ENCODE measurements around the gene EXT2. TPM values are rescaled to one million over a fixed set of nuclear protein-coding genes. Genes with fewer than 3 reads are reported as not detected.

Gene EXT2
- total RNA-seq, 1 donor from 2014 or later: 24.5 TPM

DNA sequence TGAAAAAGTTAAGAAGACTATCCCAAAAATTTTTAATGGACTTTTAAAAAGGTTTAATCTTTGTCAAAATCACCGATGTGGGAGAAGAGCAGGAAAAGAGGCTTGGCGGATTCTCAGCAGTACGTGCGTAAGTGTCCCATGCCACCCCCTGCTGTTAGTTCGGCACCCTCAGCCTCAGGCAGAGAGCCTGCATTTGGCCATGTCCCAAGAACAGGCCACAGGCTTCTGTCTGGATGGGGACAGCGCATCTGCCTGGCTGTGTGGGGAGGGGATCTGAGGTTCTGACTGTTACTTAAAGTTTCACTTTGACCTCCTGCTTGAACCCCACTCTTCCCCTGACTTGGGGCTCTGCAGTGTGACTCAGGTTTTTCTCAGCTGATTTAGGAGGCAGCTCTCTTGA is 35.3 kb downstream of the EXT2 start:
- Histone ChIP-seq H3K4me3 (no peak overlapping the region), H3K27ac (replicated peaks) (no peak overlapping the region), H3K36me3 (peaks cover 74% of the 10 kb centered on the region), H3K27me3 (ENCODE audit: low read depth) (no peaks in the 10 kb centered on the region), H3K4me1 (peaks cover 12% of the 10 kb centered on the region), H3K9me3 (replicated peaks) (no peaks in the 10 kb centered on the region)
- intact Hi-C loops (cut with micrococcal nuclease): loop anchor here (5.0 to 10.0 kb wide), 2 partner anchors 157 to 404 kb away; no protein-coding TSS in a partner anchor
- TF ChIP-seq, protein P1, sequence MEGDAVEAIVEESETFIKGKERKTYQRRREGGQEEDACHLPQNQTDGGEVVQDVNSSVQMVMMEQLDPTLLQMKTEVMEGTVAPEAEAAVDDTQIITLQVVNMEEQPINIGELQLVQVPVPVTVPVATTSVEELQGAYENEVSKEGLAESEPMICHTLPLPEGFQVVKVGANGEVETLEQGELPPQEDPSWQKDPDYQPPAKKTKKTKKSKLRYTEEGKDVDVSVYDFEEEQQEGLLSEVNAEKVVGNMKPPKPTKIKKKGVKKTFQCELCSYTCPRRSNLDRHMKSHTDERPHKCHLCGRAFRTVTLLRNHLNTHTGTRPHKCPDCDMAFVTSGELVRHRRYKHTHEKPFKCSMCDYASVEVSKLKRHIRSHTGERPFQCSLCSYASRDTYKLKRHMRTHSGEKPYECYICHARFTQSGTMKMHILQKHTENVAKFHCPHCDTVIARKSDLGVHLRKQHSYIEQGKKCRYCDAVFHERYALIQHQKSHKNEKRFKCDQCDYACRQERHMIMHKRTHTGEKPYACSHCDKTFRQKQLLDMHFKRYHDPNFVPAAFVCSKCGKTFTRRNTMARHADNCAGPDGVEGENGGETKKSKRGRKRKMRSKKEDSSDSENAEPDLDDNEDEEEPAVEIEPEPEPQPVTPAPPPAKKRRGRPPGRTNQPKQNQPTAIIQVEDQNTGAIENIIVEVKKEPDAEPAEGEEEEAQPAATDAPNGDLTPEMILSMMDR (IDR thresholded peaks at IDR 0.05; ENCODE audit: borderline replicate concordance): peak; percentile 26
- DNase-seq: no peak

DNA sequence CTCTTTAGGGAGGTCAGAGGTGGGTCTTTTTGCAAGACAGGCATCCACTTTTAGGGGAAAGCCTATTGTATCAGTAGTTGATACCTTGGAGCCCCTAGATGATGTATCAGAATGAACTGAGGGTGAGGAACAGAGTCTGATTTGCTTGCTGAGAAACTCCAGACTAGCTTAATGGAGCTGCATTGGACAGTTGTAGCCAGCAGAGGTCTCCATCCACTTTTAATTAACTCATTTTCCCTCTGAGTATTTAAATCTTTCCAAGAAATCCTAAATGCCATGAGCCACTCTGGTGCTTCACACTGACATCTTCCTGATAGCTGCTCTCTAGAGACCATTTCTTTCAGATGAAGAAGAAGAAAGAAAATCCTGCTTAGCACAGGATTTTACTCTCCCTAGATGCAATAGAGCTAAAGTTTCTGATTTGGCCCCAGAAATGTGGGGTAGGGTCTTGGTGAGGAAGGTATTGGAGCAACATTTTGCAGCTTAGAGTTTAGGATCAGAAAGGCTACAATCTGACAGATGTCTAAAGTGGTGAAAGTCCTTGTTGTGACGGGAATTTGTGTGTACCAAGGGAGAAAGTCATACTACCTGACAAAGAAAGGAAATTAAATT is 38.0 kb downstream of the EXT2 start:
- no peak for DNase-seq
- intact Hi-C loops (cut with micrococcal nuclease): loop anchor here (5.0 to 10.0 kb wide), 2 partner anchors 154 to 401 kb away; no protein-coding TSS in a partner anchor
- Histone ChIP-seq H3K27me3 (ENCODE audit: low read depth) (no peaks in the 10 kb centered on the region), H3K4me3 (no peak overlapping the region), H3K9me3 (replicated peaks) (no peaks in the 10 kb centered on the region), H3K27ac (replicated peaks) (no peak overlapping the region), H3K36me3 (peaks cover 47% of the 10 kb centered on the region), H3K4me1 (peaks cover 13% of the 10 kb centered on the region)
- TF ChIP-seq, protein P1 (IDR thresholded peaks at IDR 0.05; ENCODE audit: borderline replicate concordance): peak; percentile 77

- H3K4me3 ChIP-seq: no peak overlapping the region
- no peaks in the 10 kb centered on the region for H3K9me3 ChIP-seq (replicated peaks)
- peaks cover 35% of the 10 kb centered on the region for H3K36me3 ChIP-seq
- H3K27ac ChIP-seq (replicated peaks): no peak overlapping the region
- H3K27me3 ChIP-seq (ENCODE audit: low read depth): no peaks in the 10 kb centered on the region
- DNase-seq: no peak
- intact Hi-C loops (cut with micrococcal nuclease): loop anchor here (5.0 to 10.0 kb wide), 2 partner anchors 153 to 400 kb away; no protein-coding TSS in a partner anchor
- TF ChIP-seq, protein P1 (IDR thresholded peaks at IDR 0.05; ENCODE audit: borderline replicate concordance): no peak
- peaks cover 25% of the 10 kb centered on the region for H3K4me1 ChIP-seq
Measured at GRCh38 chr11:44134625-44135024, 39.1 kb downstream of the EXT2 start.

DNA sequence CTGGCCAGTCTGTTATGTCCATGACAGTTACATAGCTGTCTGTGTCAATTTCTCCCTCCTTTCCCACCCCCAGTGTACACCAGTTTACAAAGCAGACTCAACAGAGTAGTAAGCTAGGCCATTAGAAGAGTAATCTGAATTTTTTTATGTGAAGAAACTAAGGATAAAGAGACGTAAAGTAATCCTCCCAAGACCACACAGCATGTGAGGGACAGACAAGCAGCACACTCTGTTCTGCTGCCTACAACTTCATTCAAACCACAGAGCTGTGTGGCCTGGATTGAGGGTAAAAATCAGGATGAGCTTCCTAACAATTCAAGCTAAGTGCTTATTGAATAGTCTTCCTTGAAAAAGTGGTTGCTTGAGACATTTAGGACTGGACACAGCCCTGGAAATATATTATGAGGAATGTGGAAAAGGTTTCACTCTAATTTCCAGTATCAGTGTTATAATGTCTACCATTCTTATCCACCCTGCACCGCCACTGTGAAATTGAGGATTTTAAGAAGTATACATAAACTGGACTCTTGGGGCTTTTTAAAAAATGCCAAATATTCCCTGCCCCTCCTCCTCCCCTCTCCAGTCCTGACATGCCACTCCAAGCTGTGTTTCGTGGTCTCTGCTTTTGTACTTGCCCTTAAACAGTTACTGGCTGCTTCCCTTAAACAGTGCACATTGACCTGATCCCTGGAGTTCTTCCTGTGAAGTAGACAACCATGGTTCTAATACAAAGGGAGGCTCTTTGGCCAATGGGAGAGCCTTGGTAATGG is 40.9 kb downstream of the EXT2 start:
- no peak for DNase-seq
- Histone ChIP-seq H3K4me3 (no peak overlapping the region), H3K27ac (replicated peaks) (no peak overlapping the region), H3K4me1 (peaks cover 42% of the 10 kb centered on the region), H3K27me3 (ENCODE audit: low read depth) (no peaks in the 10 kb centered on the region), H3K36me3 (peaks cover 19% of the 10 kb centered on the region), H3K9me3 (replicated peaks) (no peaks in the 10 kb centered on the region)
- TF ChIP-seq, protein P1 (IDR thresholded peaks at IDR 0.05; ENCODE audit: borderline replicate concordance): no peak
- intact Hi-C loops (cut with micrococcal nuclease): loop anchor here (10.0 kb wide), 1 partner anchor 398 kb away; no protein-coding TSS in a partner anchor

- TF ChIP-seq, protein P1 (IDR thresholded peaks at IDR 0.05; ENCODE audit: borderline replicate concordance): no peak
- peaks cover 49% of the 10 kb centered on the region for H3K4me1 ChIP-seq
- intact Hi-C loops (cut with micrococcal nuclease): loop anchor here (10.0 kb wide), 1 partner anchor 398 kb away; no protein-coding TSS in a partner anchor
- no peak for DNase-seq
- H3K27ac ChIP-seq (replicated peaks): no peak overlapping the region
- H3K36me3 ChIP-seq: peaks cover 12% of the 10 kb centered on the region
- H3K27me3 ChIP-seq (ENCODE audit: low read depth): no peaks in the 10 kb centered on the region
- no peak overlapping the region for H3K4me3 ChIP-seq
- H3K9me3 ChIP-seq (replicated peaks): no peaks in the 10 kb centered on the region
Measured at GRCh38 chr11:44137057-44137456, 41.6 kb downstream of the EXT2 start.
